Stimulated activated effector memory CD8-positive, alpha-beta T cell treated with anti-CD3 and anti-CD28 coated beads, Interleukin-12 subunit alpha, Interleukin-12 subunit beta, amount 100 ng/mL, for 72 hours (primary cell): ENCODE data around the gene RFNG.

ENCODE experiments used
- ATAC-seq: fragments of 150-1000 bp; cut with Tn5 transposase; 2 replicates; pipeline ENCODE4 v1.10.0; 2021
- DNase-seq, 2 donors: peaks; one replicate each; pipeline ENCODE4 v3.0.0; 2021 to 2022; ENCODE audit warnings: low spot score in 2 of 2
- H3K27ac Mint-ChIP-seq: one replicate; pipeline ENCODE4 v1.8.0; 2022; ENCODE audit warnings: mild to moderate bottlenecking, mixed read lengths
- H3K36me3 Mint-ChIP-seq: one replicate; pipeline ENCODE4 v1.8.0; 2022; ENCODE audit warnings: mild to moderate bottlenecking, mixed read lengths
- H3K4me1 Mint-ChIP-seq: one replicate; pipeline ENCODE4 v1.8.0; 2022; ENCODE audit warnings: mixed read lengths
- H3K4me3 Mint-ChIP-seq: one replicate; pipeline ENCODE4 v1.8.0; 2022; ENCODE audit warnings: mild to moderate bottlenecking, mixed read lengths
- H3K9me3 Mint-ChIP-seq: one replicate; pipeline ENCODE4 v1.8.0; 2022; ENCODE audit warnings: mixed read lengths

RFNG gene

DNA sequence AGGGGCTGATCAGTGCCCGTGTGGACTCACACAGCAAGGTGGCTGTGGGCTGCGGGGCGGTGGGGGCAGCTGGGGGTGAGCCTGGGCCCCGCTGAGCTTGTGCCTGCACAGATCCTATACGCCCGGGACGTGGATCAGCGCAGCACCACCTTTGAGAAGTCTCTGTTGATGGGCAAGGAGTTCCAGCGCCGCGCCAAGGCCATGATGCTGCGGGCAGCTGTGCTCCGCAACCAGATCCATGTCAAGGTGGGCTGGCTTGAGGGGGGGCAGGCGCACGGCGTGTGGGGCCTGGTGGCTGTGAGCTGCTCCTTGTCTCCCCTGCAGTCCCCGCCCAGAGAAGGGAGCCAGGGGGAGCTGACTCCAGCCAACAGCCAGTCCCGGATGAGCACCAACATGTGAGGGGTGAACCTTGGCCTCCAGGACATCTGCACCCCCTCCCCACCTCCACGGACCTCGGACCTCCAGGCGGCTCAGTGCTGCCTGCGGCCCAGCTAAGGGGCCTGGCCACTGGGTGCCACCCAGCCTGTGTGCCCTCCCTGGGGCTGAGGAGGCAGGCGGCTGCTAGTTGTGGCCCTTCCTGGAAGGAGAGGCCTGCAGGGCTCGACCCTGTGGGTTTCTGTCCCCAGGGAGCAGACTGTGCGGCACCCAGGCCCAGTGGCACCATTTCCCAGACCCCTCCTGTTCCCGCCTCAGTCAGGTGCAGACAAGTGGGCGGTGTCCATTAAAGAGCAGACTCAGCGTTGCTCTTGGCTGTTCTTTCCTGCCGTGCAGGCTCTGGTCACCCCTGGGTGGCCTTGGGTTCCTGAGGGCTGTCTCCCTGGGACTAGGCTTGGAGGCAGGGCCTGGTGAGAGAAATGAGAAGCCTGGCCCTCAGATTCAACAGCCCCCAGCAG is 5.4 kb upstream of the RFNG start:
- H3K4me1 Mint-ChIP-seq, result peaks cover 13% of the 10 kb centered on the region
- DNase-seq (no peak), ATAC-seq (no peak)
- H3K9me3 Mint-ChIP-seq, result no peaks in the 10 kb centered on the region
- H3K36me3 Mint-ChIP-seq, result peaks cover 34% of the 10 kb centered on the region
- no peak overlapping the region for H3K4me3 Mint-ChIP-seq
- H3K27ac Mint-ChIP-seq, result no peak overlapping the region

DNA sequence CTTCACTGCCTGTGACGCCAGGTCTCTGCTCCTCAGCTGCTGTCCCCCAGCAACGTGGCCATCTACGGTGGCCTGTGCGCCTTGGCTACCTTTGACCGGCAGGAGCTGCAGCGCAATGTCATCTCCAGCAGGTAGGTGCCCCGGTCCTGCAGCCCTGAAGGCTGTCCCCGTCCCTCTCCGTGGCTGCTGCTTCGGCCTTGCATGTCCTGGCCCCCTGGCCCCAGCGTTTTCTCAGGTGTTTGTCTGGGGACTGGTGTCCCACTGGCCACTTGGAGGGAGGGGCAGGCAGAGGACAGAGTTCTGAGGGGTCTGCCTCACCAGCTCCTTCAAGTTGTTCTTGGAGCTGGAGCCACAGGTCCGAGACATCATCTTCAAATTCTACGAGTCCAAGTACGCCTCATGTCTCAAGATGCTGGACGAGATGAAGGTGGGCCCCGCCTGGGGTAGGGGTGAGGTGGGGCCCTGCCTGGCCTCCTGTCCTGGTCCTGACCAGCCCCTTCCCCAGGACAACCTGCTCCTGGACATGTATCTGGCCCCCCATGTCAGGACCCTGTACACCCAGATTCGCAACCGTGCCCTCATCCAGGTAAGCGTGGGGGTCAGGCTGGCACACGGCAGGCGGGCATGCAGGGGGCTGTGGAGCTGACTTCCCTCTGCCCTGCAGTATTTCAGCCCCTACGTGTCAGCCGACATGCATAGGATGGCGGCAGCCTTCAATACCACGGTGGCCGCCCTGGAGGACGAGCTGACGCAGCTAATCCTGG is 4.5 kb upstream of the RFNG start:
- H3K4me1 Mint-ChIP-seq, result peaks cover 13% of the 10 kb centered on the region
- peaks cover 31% of the 10 kb centered on the region for H3K36me3 Mint-ChIP-seq
- H3K9me3 Mint-ChIP-seq, result no peaks in the 10 kb centered on the region
- DNase-seq (no peak), ATAC-seq (no peak)
- H3K4me3 Mint-ChIP-seq, result no peak overlapping the region
- peak overlapping the region; percentile 5 for H3K27ac Mint-ChIP-seq

DNA sequence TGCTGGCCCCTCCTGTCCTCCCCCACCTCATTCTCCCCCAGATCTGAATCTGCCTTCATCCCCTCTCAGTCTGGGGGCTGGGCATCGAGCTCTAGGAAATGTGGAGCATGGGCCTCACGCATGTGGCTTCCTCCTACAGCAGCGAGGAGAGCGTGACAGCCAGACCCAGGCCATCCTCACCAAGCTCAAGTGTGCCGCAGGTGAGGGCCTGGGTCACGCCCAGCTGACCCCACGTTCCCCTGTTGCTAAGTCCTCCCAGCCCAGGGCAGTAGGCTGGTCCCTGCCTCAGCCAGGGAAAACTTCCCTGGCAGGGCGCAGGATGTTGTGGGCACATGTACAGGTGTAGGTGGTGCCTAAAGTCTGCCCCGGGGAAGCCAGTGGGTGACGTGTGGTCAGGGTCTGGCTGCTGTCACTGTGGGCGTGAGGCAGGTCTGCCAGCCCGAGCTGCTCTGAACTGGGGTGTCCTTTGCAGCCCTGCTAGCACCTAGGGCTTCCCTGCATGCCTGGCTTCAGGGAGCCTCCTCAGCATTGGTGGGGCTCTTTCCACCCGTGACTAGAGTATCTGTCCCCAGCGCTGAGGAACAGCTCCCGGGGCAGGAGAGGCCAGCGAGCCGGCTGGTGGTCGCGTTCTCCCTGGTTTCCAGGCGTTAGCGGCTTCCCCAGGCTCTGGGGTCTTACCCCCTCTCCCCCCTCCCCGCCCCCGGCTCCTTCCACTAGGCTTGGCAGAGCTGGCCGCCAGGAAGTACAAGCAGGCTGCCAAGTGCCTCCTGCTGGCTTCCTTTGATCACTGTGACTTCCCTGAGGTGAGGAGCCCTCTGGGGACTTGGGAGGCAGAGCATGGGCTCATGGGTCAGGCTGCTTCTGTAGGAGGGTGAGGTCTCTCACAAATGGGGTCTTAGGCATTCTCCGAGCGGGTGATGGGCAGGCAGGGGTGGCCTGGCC is 3.7 kb upstream of the RFNG start:
- Mint-ChIP-seq H3K4me1 (peaks cover 19% of the 10 kb centered on the region), H3K9me3 (no peaks in the 10 kb centered on the region), H3K36me3 (peaks cover 22% of the 10 kb centered on the region), H3K4me3 (no peak overlapping the region), H3K27ac (peak overlapping the region; percentile 72)
- ATAC-seq (no peak), DNase-seq (no peak)

DNA sequence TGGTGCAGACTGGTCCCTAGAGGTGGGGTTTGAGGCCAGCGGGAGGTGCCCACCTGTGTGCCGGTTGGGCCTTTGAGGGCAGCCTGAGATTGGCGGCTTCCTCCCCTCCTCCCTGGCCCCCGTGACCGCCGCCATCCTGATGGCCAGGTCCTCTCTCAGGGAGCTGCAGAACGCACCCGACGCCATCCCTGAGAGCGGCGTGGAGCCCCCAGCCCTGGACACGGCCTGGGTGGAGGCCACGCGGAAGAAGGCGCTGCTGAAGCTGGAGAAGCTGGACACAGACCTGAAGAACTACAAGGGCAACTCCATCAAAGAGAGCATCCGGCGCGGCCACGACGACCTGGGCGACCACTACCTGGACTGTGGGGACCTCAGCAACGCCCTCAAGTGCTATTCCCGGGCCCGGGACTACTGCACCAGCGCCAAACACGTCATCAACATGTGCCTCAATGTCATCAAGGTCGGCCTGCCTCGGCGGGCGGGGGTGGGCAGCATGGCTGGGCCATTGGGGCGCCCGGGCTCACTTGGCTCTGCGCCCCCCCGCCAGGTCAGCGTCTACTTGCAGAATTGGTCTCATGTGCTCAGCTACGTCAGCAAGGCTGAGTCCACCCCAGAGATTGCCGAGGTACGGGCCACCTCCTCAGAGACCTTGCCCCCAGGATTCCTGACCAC is 2.9 kb upstream of the RFNG start:
- no peak for ATAC-seq
- H3K36me3 Mint-ChIP-seq, result peaks cover 15% of the 10 kb centered on the region
- no peak for DNase-seq
- H3K4me3 Mint-ChIP-seq, result no peak overlapping the region
- H3K4me1 Mint-ChIP-seq, result peaks cover 22% of the 10 kb centered on the region
- peak overlapping the region; percentile 72 for H3K27ac Mint-ChIP-seq
- no peaks in the 10 kb centered on the region for H3K9me3 Mint-ChIP-seq

DNA sequence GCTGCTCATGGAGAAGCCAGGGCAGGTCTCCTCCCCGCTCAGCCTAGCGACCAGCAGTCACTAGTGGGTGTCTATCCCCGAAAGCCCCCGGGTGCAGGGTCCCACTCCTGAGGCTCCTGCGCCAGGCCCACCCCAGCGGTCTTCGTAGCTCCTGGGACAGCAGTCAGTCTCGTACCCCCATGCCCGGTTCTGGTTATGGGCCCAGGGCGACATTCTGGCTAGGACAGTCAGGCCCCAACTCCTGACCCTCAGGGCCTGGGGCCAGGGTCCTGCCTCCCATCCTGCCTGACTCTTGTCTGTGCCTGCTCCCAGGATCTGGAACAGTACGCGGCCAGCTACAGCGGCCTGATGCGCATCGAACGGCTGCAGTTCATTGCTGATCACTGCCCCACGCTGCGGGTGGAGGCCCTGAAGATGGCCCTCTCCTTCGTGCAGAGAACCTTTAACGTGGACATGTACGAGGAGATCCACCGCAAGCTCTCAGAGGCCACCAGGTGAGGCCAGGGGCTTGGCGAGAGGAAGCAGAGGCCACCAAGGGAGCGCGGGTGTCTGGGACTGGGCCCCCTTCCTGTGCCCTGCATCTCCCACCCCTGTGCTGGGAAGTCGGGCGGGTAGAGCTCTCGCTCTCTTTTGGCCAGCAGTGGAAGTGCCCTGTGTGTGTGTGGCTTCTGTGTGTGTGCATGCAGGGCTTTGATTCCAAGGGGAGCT is 2.1 kb upstream of the RFNG start:
- no peak for ATAC-seq
- H3K4me1 Mint-ChIP-seq, result peaks cover 22% of the 10 kb centered on the region
- peaks cover 15% of the 10 kb centered on the region for H3K36me3 Mint-ChIP-seq
- peak overlapping the region; percentile 72 for H3K4me3 Mint-ChIP-seq
- peak overlapping the region; percentile 37 for H3K27ac Mint-ChIP-seq
- no peaks in the 10 kb centered on the region for H3K9me3 Mint-ChIP-seq
- DNase-seq, result no peak

DNA sequence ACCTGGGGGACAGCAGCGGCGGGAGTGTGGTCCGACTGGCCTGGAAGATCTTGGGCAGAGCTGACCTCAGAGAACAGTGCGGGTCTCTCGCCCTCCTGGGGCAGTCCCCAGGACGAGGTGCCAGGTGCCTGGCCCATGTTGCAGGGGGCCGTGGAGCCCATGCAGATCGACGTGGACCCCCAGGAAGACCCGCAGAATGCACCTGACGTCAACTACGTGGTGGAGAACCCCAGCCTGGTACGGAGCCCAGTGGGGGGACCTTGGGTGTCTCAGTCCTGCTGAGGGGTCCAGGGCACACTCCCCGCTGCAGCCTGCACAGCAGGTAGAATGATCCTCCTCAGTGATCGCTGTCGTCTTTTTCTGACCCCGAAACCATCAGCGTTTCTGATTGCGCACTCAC is 1.5 kb upstream of the RFNG start:
- Mint-ChIP-seq H3K27ac (peak overlapping the region; percentile 37), H3K4me1 (peaks cover 22% of the 10 kb centered on the region), H3K36me3 (peaks cover 14% of the 10 kb centered on the region), H3K9me3 (no peaks in the 10 kb centered on the region), H3K4me3 (peak overlapping the region; percentile 72)
- ATAC-seq (no peak), DNase-seq (no peak)

DNA sequence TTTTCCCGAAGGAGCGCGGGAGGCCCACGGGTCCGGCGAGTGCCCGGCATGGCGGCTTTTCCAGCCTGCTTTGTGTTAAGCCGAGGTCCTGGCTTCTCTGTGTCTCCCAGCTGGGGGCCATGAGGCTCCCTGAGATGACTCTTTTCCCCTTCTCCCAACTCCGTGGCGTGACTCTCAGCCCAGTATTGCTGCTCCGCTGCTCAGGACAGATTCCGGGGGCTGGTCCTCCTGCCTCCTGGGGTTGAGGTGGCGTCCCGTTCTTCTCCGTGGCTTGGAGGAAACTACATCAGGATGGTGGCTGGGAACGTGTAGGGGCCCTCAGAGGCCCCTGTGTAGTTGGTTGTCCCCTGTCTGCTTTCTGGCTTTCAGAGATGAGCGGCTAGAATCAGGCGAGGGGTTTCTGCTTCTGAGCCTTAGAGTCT is 1.0 kb upstream of the RFNG start:
- Mint-ChIP-seq H3K36me3 (peaks cover 10% of the 10 kb centered on the region), H3K4me3 (peak overlapping the region; percentile 72), H3K4me1 (peaks cover 23% of the 10 kb centered on the region), H3K27ac (peak overlapping the region; percentile 37), H3K9me3 (no peaks in the 10 kb centered on the region)
- DNase-seq, result no peak
- no peak for ATAC-seq

DNA sequence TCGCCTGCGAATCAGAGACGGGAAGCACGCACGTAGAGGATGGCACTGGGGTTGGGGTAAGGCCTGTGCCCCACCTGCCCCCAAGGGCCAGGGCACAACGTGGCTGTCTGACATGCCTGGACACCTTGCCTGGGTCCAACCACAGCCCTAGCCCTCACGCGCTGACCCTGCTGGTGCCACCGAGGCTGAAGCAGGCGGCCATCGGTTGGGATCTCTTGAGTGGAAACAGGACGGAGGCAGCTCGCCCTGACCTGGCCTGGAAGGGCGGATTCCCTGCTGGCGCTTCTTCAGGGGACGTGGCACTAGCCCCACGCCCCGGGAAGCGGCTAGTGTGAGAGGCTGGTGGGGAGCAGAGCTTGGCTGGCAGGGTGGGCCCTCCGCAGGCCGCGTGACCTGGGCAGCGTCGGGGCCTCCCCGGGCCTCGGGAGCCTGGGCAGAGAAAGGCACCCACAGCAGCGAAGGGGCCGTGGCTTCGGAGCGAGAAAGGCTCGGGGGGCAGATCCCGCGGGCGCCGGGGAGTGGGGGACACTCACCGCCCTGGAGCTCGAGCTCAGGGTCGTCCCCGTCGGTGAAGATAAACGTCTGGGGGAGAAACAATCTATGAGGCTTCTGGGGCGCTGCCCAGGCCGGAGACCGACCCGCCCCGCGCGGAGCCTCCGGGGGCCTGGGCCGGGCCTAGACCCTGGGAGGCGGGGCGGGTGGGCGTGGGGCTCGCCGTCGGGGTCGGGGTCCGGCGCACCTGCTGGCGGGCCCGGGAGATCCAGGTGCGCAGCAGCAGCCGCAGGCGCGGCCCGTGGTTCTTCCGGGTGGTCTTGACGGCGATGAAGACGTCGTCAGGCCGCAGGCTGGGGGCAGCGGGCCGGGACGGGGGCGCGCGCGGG is 610 bp downstream of the RFNG start:
- Mint-ChIP-seq H3K9me3 (no peaks in the 10 kb centered on the region), H3K4me3 (peak overlapping the region; percentile 83), H3K27ac (peak overlapping the region; percentile 91), H3K4me1 (peaks cover 29% of the 10 kb centered on the region), H3K36me3 (peaks cover 12% of the 10 kb centered on the region)
- ATAC-seq (peak; percentile 9), DNase-seq (no peak)

DNA sequence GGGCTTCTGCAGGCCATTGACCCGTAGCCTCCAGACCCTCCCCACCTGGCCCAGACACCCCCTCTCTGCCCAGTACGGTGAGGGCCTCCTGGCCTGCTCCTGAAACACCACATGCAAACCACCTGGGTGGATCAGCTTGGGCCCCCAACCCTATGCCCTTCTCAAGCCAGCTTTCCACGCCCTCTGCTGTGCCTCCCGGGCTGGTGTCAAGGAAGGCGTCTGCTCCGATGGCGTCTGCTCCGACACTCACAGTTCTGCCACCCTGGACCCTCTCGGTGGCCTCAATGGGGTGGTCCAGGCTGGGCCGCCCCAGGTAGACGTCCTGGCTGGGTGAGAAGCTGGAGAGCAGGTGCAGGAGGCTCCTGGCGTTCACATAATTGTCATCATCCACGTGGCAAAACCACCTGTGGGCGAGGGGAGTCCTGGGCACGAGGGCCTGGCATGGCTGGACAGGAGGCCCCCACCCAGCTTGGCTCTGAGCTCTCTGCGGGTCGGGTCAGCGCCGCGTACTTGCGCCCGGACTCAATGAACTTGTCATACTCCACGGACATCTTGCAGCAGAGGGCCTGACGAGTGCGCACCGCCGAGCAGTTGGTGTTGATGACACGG is 1.4 kb downstream of the RFNG start:
- no peak for ATAC-seq
- peak overlapping the region; percentile 83 for H3K4me3 Mint-ChIP-seq
- no peak for DNase-seq
- H3K27ac Mint-ChIP-seq, result peak overlapping the region; percentile 91
- H3K36me3 Mint-ChIP-seq, result peaks cover 12% of the 10 kb centered on the region
- peaks cover 29% of the 10 kb centered on the region for H3K4me1 Mint-ChIP-seq
- H3K9me3 Mint-ChIP-seq, result no peaks in the 10 kb centered on the region

DNA sequence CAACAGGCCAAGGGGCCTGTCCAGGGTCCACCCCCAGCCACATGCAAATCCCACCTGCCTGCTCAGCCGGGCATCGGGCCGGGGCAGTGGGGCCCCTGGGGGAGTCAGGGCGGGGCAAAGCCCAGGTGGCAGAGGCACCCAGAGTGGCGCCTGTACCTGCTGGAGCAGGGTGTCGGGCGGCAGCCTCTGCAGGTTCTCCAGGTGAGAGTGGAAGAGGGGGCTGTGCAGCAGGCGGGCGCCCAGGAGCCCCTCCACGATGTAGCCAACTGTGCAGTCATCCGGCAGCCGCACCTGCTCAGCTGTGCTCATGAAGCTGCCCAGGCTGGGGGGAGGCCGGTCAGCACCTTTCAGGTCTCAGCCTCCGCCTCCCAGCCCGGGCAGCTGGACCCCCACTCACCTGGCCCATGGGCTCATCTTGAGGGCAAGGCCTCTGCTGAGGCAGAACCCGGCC is 2.1 kb downstream of the RFNG start:
- H3K36me3 Mint-ChIP-seq, result peaks cover 5% of the 10 kb centered on the region
- DNase-seq (no peak), ATAC-seq (no peak)
- H3K4me3 Mint-ChIP-seq, result no peak overlapping the region
- no peaks in the 10 kb centered on the region for H3K9me3 Mint-ChIP-seq
- H3K27ac Mint-ChIP-seq, result peak overlapping the region; percentile 91
- peaks cover 23% of the 10 kb centered on the region for H3K4me1 Mint-ChIP-seq

DNA sequence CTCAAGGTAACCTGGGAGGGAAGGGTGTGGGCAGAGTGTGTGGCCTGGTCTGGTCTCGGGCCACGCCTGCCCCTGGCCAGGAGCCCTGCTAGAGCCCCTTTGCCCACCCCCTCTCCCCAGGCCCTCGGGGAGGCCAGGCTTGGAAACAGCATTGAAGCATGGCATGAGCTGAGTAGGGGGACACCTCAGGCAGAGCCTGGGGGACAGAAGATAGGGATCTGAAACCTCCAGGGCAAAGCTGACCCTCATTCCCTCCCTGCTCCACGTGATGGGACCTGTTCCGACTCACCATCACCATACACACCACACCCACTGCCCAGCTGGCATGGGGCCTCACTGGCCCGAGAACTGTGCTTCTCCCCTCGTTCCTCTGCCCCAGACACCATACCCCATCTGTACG is 2.5 kb downstream of the RFNG start:
- H3K4me1 Mint-ChIP-seq, result peaks cover 23% of the 10 kb centered on the region
- H3K4me3 Mint-ChIP-seq, result no peak overlapping the region
- no peak overlapping the region for H3K27ac Mint-ChIP-seq
- ATAC-seq (no peak), DNase-seq (no peak)
- no peaks in the 10 kb centered on the region for H3K9me3 Mint-ChIP-seq
- peaks cover 5% of the 10 kb centered on the region for H3K36me3 Mint-ChIP-seq

DNA sequence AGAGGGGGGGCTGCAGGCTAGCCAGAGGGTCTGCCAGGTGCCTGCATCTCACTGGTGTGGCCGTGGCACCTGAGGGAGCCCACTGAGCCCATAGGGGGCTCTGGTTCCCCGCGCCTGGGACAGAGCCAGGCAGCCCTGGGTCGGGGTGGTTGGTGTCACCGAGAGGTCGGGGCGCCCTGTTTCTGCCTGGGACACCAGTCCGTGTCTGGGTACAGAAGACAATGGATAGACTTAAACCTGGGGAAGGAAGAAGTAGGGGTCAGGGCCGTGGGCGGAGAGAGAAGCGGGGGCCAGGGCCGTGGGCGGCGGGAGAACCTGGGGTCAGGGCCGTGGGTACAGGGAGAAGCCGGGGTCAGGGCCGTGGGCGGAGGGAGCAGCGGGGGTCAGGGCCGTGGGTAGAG is 3.0 kb downstream of the RFNG start:
- peaks cover 22% of the 10 kb centered on the region for H3K4me1 Mint-ChIP-seq
- H3K4me3 Mint-ChIP-seq, result no peak overlapping the region
- ATAC-seq, result no peak
- H3K27ac Mint-ChIP-seq, result no peak overlapping the region
- H3K36me3 Mint-ChIP-seq, result peaks cover 5% of the 10 kb centered on the region
- DNase-seq, result no peak
- no peaks in the 10 kb centered on the region for H3K9me3 Mint-ChIP-seq
